NCI-H1417 treated with DMSO at 0.1 percent for 48 hours (cell line): Measurements from ENCODE around the gene TMEM273.

ENCODE experiments used
- DNase-seq: peaks from one replicate; lab custom pipeline; 2025; lab: John Stamatoyannopoulos, UW

TMEM273 gene

GRCh38 chr10:49139028-49139845 is 49.0 kb downstream of the TMEM273 start:
- DNase-seq = no peak

- no peak for DNase-seq
These were observed 49.8 kb downstream of the TMEM273 start for GRCh38 chr10:49138361-49138891.

DNA sequence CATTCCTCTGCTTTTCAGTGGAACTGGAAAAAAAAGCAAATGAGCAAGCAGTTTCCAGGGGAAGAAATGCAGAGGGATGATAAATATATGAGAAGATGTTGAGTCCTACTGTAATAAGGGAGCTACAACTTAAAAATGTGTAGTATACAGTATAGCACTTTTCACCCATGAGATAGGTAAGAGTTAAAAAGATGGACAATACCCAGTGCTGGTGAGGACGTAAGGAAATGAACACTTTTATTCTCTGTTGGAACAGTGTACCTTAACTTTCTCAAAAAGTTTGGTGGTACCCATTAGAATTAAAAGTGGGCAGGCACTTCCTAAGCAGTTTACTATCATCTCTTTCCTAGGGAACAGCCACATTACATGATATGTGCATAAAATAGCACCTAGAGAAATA is 51.7 kb downstream of the TMEM273 start:
- DNase-seq = no peak

- no peak for DNase-seq
These were observed 52.4 kb downstream of the TMEM273 start for GRCh38 chr10:49135575-49136313.

- no peak for DNase-seq
These were observed 53.9 kb downstream of the TMEM273 start for GRCh38 chr10:49134327-49134726.

GRCh38 chr10:49133706-49134248 is 54.4 kb downstream of the TMEM273 start, which contains the start of gene FAM170B:
TSS of gene FAM170B (minus strand) at chr10:49134021. CDS start at chr10:49133918, 103 bp downstream.
- no peak for DNase-seq

DNA sequence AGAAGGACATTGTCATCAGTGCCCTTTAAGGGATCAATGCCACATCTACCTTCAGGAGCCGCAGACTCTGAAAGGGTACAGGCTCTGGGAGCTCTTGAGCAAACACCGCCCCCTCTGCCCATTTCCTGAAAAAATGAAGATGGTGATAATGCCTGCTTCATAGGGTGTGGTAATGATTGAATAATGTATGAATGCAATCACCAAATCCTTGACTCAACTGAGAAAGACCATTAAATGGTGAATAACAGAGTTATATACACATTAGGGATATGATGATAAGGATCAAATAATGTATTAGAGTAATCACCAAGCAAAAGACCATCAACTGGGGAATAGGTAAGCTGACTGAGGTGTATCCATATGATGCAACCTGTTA is 55.8 kb downstream of the TMEM273 start:
- DNase-seq = no peak

DNA sequence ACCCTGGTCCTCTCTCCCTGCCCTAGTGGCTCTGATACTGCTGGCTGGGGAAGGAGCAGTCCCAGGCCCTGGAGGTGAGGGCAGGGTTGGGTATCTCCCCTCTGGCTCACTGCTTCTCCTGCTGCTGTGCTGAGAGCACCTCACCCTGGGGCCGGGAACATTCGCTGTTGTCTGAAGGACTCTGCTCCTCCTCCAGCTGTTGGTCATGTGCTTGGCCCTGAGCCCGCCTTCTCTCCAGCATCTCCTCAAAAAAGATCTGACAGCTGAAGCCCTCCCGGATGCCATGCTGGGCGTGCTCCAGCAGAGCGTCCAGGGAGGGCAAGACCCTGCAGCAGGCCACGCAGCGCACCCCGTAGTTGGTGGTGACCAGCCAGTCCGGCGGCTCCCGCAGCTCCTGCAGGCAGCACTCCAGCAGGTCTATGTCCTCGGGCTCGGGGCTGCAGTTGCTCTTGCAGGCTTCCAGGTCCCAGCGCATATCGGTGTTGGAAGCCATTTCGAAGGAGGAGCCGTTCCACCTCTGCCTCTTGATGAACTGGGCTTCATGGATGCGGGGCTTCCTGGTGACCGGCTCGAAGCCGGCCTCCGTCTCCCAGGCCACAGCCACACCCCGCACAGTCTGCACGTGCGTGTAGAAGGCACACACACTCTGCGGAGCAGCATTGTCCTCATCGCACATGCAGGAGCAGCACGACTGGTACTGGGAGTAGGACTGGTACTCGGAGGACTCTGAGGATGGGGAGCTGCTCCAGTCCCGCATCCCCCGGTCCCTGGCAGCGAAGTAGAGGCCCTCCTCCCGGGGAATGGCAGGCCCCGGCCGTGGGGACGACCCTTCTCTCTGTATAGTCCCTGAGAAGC is 56.5 kb downstream of the TMEM273 start:
- DNase-seq = no peak

- no peak for DNase-seq
These were observed 58.8 kb downstream of the TMEM273 start for GRCh38 chr10:49129376-49129775.

DNA sequence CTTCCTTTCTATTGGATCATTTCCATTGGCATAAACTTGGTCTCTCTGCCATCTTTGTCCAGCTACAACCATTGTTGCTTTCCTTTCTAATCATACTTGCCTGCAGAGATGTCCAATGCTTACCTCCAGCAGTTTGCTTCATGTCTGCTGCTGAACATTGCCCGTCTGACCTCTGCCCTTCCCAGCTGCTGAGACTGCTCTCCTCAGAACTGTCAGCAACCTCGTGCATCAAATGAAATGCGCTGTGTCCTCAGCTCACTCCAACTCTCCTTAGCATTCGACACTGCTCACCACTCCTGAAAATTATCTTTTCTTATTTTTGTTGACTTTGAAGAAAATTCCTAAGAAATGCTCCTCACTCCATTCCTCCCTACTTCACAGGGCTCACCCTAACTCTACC is 59.3 kb downstream of the TMEM273 start:
- no peak for DNase-seq

- DNase-seq = no peak
These were observed 63.9 kb downstream of the TMEM273 start for GRCh38 chr10:49123981-49124950.

DNA sequence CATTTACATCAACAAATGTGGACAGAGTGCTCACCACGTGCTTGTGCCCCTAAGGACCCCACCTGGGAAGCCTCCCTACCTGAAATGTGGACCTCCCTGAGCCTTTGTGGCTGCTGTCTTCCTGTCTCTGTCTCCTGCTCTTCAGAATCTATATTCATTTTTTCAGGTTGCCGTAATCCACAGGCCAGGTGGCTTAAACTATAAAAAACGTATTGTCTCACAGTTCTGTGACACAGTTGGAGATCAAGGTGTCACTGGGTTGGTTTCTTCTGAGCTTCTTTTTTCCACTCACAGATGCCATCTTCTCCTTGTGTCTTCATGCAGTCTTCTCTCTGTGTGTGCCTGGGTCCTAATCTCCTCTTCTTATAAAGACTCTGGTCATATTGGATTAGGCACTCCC is 67.3 kb downstream of the TMEM273 start:
- DNase-seq = no peak

GRCh38 chr10:49119746-49120145 is 68.4 kb downstream of the TMEM273 start:
- no peak for DNase-seq

DNA sequence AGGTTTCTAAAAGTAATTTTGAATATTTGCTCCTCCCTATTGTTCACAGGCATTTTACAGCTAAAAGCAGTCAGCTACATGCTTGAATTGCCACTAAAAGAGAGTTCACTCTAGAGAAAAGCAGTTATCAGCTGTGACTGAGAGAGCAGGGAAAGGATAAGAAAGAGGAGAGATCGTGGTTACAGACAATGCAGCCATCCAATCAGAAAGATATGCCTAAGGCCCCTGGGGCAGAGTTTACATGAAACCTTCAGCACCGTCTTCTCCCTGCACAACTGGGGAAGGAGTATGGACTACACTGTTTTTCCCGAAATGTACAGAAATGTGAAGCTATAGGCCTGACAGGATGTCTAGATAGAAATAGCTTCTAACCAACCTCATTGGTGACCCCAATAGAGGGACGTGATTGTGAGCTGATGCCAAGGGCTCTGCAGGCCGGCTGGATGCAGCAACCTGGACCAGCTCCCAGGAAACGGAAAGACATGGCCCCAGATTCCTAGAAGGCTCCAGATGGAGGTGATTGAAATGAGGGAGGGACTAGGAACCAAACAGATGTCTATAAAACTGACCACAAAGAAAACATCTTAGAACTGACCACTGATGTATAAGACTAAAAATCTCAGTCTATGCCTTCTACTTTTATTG is 69.6 kb downstream of the TMEM273 start:
- no peak for DNase-seq

- no peak for DNase-seq
These were observed 70.7 kb downstream of the TMEM273 start for GRCh38 chr10:49117376-49118070.

GRCh38 chr10:49116509-49117375 is 71.4 kb downstream of the TMEM273 start:
- DNase-seq = no peak

DNA sequence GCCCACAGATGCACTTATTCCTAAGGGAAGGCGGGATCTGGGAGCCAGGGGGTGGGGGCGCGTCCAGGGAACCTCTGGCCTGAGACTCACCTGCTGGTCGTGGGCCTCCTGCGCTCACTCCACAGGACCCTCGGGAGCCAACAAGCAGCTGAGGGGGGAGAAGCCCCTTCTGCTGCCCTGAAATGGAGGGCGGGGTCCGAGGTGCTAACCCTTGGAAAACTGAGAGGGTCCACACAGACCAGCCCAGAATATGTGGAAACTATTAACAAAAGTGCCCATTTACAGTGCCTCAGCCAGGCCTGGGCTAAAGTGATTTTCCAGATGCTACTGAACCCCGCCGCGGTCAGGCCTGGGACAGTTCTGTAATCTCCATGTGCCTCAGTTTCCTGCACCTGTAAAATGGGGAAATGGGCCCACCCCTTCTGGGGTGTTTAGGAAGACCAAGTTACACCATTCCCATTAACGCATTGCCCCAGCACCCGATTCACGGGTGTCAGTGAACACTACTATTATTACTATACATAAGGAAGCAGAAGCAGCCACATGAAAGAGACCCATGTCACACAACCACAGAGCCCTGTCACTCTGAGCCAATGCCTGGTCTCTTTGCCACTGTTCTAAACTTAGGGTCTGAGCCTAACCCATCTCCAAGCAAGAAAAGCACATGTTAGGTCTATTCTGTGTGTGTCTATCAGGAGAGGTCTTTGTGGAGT is 72.2 kb downstream of the TMEM273 start:
- no peak for DNase-seq
